Activated naive CD8-positive, alpha-beta T cell treated with anti-CD3 and anti-CD28 coated beads for 36 hours (primary cell): ENCODE data around the gene BCORL1. TPM values are rescaled to one million over a fixed set of nuclear protein-coding genes. Genes with fewer than 3 reads are reported as not detected.

Source experiments
- DNase-seq: peaks from one replicate; pipeline ENCODE4 v3.0.0; 2021
- H3K27ac Mint-ChIP-seq: one replicate; pipeline ENCODE4 v1.8.0; 2022; ENCODE audit warnings: mild to moderate bottlenecking, moderate library complexity, mixed read lengths
- H3K27me3 Mint-ChIP-seq: one replicate; pipeline ENCODE4 v1.8.0; 2022; ENCODE audit warnings: mild to moderate bottlenecking, mixed read lengths
- H3K36me3 Mint-ChIP-seq: one replicate; pipeline ENCODE4 v1.8.0; 2021; ENCODE audit warnings: mild to moderate bottlenecking, mixed read lengths
- H3K4me1 Mint-ChIP-seq: one replicate; pipeline ENCODE4 v1.8.0; 2021; ENCODE audit warnings: mixed read lengths
- H3K4me3 Mint-ChIP-seq: one replicate; pipeline ENCODE4 v1.8.0; 2022; ENCODE audit warnings: mild to moderate bottlenecking, moderate library complexity, mixed read lengths
- H3K9me3 Mint-ChIP-seq: one replicate; pipeline ENCODE4 v1.8.0; 2022; ENCODE audit warnings: mixed read lengths
- total RNA-seq, 2 experiments: library from RNA; stranded (reverse); gene quantifications; one replicate each; pipeline ENCODE4 v1.2.3, GENCODE V29; 2021

Gene BCORL1, protein sequence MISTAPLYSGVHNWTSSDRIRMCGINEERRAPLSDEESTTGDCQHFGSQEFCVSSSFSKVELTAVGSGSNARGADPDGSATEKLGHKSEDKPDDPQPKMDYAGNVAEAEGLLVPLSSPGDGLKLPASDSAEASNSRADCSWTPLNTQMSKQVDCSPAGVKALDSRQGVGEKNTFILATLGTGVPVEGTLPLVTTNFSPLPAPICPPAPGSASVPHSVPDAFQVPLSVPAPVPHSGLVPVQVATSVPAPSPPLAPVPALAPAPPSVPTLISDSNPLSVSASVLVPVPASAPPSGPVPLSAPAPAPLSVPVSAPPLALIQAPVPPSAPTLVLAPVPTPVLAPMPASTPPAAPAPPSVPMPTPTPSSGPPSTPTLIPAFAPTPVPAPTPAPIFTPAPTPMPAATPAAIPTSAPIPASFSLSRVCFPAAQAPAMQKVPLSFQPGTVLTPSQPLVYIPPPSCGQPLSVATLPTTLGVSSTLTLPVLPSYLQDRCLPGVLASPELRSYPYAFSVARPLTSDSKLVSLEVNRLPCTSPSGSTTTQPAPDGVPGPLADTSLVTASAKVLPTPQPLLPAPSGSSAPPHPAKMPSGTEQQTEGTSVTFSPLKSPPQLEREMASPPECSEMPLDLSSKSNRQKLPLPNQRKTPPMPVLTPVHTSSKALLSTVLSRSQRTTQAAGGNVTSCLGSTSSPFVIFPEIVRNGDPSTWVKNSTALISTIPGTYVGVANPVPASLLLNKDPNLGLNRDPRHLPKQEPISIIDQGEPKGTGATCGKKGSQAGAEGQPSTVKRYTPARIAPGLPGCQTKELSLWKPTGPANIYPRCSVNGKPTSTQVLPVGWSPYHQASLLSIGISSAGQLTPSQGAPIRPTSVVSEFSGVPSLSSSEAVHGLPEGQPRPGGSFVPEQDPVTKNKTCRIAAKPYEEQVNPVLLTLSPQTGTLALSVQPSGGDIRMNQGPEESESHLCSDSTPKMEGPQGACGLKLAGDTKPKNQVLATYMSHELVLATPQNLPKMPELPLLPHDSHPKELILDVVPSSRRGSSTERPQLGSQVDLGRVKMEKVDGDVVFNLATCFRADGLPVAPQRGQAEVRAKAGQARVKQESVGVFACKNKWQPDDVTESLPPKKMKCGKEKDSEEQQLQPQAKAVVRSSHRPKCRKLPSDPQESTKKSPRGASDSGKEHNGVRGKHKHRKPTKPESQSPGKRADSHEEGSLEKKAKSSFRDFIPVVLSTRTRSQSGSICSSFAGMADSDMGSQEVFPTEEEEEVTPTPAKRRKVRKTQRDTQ (N-terminal part only)
- 1 to 10 TPM; 6.8 to 7.3 TPM for total RNA-seq

DNA sequence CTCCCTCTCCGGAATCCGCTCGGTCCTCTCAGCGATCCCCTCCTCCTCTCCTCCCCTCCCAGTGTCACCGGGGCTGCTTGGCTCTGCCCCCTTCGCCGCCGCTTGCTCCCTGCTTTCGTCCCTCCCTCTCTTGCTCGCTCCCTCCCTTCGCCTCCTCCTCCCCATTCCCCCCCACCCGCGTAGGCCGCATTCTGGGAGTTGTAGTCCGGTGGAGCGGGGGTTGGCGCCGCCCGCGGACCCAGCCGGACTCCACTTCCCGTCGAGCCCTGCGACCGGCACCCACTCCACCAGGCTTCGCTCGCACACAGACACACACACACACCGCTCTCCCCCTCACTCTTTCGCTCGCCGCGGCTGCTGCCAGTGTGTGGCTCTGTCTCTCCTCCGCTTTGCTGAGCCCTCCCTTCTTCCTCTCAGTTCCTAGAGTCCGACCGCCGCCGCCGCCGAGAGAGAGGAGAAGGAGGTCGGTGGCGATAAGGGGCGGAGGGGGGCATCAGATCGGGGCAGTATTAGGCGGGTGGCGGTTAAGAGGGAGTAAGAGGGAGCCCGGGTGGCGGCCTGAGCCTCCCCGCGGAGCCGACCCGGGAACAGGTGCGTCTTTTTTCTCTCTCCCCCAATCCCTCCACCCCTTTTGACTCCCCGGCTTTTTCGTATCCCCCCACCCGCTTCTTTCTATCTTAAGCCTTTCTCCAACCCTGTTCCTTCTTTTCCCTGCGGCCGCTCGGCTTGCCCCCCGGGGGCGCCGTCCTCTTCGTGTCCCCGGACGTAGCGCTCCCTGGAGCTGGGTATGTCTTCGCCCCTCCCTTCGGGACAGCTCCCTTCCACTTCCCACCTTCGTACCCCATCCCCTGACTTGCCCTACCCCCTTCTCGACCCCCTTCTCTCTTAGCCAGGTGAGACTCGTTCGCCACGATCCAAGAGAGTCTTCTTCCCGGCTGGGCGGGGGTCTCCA is at the start of gene BCORL1:
TSS of gene BCORL1 (plus strand) at position 336 of the 952 bp plus-strand sequence. CDS start 22,597 bp downstream, outside the sequence.
- Mint-ChIP-seq H3K9me3 (no peaks in the 10 kb centered on the region), H3K36me3 (peaks cover 2% of the 10 kb centered on the region), H3K4me3 (no peak within 1 kb of the TSS), H3K27me3 (no peaks in the 10 kb centered on the region), H3K4me1 (peaks cover 14% of the 10 kb centered on the region), H3K27ac (peak within 1 kb of the TSS; percentile 56)
- peak; percentile 87 for DNase-seq

DNA sequence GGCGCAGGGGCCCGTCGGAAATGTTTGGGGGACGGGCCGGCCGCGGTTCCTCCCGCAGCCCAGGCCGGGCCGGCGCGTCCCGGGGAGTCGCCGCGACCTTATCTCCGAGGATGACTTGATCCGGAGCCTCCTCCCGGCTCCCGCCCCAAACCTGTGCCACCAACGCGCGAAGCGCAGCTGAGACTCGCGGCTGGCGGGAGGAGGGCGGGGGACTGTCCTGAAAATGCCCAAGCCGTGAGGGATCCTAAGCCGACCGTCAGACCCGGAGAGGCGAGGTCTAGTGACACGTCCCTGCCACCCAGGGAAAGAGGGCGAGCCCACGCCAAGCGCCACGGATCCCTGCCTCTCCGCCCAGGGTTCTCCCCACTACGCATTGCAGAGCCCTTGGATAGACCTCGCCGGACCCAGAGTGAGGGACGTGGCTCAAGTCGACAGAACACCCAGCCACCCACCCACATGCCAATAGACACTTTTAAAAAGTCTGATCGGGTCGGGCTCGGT is 49.6 kb upstream of the BCORL1 start:
- peak overlapping the region; percentile 43 for H3K4me3 Mint-ChIP-seq
- H3K36me3 Mint-ChIP-seq: peaks cover 3% of the 10 kb centered on the region
- peaks cover 2% of the 10 kb centered on the region for H3K4me1 Mint-ChIP-seq
- H3K9me3 Mint-ChIP-seq: no peaks in the 10 kb centered on the region
- H3K27ac Mint-ChIP-seq: no peak overlapping the region
- H3K27me3 Mint-ChIP-seq: no peaks in the 10 kb centered on the region
- no peak for DNase-seq

DNA sequence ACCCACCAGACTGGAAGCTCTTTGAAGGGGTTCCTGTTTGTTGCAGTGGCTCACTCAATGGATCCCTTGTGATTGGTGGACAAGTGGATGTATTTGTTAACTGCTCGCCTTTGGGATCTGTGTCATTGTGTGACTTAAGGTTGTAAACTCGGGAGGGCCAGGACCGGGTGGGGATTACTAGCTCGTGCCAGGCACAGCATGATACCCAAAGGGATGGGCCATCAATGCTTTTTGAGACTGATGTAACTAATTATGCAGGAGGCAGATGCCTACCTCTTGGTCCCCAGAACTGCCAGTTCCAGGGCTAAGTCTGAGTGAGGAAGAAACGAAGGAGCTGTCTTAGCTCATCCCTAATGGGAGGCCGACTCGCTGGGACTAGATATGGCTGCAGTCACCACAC is 48.7 kb upstream of the BCORL1 start:
- no peak for DNase-seq
- peak overlapping the region; percentile 45 for H3K4me3 Mint-ChIP-seq
- H3K27me3 Mint-ChIP-seq: no peaks in the 10 kb centered on the region
- no peaks in the 10 kb centered on the region for H3K9me3 Mint-ChIP-seq
- H3K4me1 Mint-ChIP-seq: peaks cover 7% of the 10 kb centered on the region
- no peak overlapping the region for H3K27ac Mint-ChIP-seq
- H3K36me3 Mint-ChIP-seq: peaks cover 3% of the 10 kb centered on the region

DNA sequence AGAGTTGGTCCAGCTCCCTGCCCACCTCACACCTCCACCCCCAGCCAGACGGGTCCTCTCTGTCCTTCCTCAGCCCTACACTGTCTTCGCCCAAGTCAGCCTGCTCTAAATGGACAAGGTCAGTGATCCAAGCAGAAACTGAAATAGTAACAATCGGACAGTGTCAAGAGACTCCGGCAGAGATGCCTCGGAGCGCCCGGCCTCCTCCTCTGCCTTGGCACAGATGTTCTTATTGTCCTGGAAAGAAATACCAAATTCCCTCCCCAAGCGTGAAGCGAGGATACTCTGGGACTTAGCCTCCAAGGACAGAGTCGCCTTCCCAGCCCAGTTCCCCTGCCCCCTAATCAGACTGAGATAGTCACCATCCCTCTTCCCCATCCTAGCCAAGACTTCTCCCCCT is 48.0 kb upstream of the BCORL1 start:
- no peak overlapping the region for H3K4me3 Mint-ChIP-seq

DNA sequence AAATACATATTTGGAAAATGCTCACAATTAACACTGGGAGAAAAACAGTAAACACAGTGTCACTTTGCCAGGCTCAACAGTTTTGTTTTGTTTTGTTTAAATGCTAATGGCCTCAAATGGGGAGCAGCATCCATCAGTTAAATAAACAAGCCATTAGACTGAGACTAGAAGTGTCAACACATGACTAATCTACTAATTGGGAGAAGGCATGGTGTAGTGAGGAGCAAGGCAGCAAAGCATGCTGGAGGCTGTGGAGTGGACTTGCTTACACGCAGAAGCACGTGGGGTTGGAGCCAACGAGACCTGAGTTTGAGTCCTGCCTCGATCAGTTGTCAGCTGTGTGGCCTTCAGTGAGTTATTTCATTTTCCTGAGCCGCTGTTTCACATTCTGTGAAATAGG is 47.5 kb upstream of the BCORL1 start:
- no peaks in the 10 kb centered on the region for H3K27me3 Mint-ChIP-seq

More for the DNA sequence above, 48.0 kb upstream of the BCORL1 start:
- H3K27ac Mint-ChIP-seq: no peak overlapping the region
- H3K4me1 Mint-ChIP-seq: peaks cover 7% of the 10 kb centered on the region
- no peaks in the 10 kb centered on the region for H3K9me3 Mint-ChIP-seq
- H3K36me3 Mint-ChIP-seq: no peaks in the 10 kb centered on the region
- H3K27me3 Mint-ChIP-seq: no peaks in the 10 kb centered on the region
- DNase-seq: no peak

DNA sequence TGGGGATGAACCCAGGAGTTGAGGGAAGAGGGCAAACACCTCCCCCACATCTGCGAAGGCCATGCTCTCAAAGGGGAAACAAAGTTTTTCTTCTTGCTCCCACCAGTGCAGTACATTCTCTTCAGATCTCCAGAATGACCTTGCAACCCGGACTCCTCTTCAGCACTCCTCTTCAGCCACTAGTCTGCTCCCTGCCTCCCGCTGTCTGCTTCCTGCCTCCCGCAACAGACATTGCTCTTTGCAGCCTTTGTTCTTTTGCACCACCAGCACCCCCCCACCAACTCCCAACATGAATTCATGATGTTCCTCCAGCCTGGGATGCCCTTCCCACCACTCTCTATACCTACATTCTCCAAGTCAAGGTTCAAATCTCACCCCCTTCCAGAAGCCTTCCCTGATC is 44.4 kb upstream of the BCORL1 start:
- no peak for DNase-seq
- Mint-ChIP-seq H3K4me3 (no peak overlapping the region), H3K9me3 (no peaks in the 10 kb centered on the region), H3K36me3 (no peaks in the 10 kb centered on the region), H3K27me3 (no peaks in the 10 kb centered on the region), H3K27ac (no peak overlapping the region), H3K4me1 (peaks cover 5% of the 10 kb centered on the region)

More for the DNA sequence above, 47.5 kb upstream of the BCORL1 start:
- Mint-ChIP-seq H3K27ac (no peak overlapping the region), H3K36me3 (no peaks in the 10 kb centered on the region), H3K9me3 (no peaks in the 10 kb centered on the region), H3K4me3 (no peak overlapping the region), H3K4me1 (peaks cover 7% of the 10 kb centered on the region)
- no peak for DNase-seq

DNA sequence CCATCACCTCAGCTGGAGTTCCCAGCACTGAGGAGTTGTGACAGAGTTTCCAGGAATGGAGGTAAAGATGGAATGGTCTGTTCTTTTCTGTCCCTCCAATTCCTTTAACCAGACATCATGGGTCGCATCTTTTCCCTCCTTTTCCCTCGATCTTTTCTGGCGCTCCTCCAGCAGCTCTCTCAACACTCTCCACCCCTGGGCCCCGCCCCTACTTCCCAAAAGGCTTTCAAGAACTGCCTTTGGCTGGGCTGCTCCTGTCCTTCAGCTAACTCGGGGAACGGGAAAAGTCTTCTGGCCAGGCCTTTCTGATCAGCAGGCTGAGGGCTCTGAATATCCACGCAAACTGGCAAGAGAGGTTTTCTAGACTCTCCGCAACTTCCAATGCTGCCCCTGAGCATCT is 42.4 kb upstream of the BCORL1 start:
- peaks cover 5% of the 10 kb centered on the region for H3K4me1 Mint-ChIP-seq
- no peak overlapping the region for H3K4me3 Mint-ChIP-seq
- H3K27me3 Mint-ChIP-seq: no peaks in the 10 kb centered on the region

DNA sequence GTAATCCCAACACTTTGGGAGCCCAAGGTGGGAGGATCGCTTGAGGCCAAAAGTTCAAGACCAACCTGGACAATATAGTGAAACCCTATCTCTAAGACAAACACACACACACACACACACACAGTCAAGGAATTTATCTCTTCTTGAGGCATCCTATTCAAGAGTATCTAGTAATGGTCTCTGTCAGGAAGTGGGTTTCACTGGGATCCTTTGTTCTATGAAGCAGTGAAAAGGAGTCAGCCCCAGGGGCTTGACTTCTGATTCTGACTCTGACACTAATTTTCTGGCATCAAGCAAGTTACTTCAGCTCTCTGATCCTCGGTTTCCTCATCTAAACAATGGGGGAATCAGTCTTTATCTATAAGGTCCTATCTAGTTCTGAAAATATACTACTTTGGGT is 41.7 kb upstream of the BCORL1 start:
- Mint-ChIP-seq H3K4me3 (no peak overlapping the region), H3K27ac (no peak overlapping the region), H3K36me3 (no peaks in the 10 kb centered on the region), H3K9me3 (no peaks in the 10 kb centered on the region), H3K4me1 (peaks cover 5% of the 10 kb centered on the region), H3K27me3 (no peaks in the 10 kb centered on the region)
- no peak for DNase-seq

More for the DNA sequence above, 42.4 kb upstream of the BCORL1 start:
- DNase-seq: no peak
- Mint-ChIP-seq H3K27ac (no peak overlapping the region), H3K36me3 (no peaks in the 10 kb centered on the region), H3K9me3 (no peaks in the 10 kb centered on the region)

DNA sequence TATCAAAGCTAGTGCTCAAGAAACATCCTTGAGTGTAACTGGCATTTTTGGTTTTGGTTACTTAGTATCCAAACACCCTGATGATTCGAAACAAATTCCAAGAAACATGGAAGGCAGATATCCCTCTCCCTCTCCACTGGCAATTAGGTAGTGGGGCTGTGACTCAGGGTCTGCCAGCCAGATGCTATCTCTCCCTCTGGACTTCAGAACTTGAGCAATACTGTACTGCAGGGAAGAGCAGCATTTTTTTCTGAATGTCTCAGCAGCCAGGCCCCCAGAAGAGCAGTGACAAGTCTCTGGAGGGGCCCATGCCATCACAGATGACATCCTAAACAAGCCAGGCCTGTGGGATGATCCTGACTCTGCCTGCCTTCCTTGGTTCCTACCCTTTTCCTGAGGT is 37.3 kb upstream of the BCORL1 start:
- Mint-ChIP-seq H3K27me3 (no peaks in the 10 kb centered on the region), H3K27ac (no peak overlapping the region), H3K9me3 (no peaks in the 10 kb centered on the region), H3K4me1 (no peaks in the 10 kb centered on the region), H3K4me3 (no peak overlapping the region), H3K36me3 (no peaks in the 10 kb centered on the region)
- DNase-seq: no peak

DNA sequence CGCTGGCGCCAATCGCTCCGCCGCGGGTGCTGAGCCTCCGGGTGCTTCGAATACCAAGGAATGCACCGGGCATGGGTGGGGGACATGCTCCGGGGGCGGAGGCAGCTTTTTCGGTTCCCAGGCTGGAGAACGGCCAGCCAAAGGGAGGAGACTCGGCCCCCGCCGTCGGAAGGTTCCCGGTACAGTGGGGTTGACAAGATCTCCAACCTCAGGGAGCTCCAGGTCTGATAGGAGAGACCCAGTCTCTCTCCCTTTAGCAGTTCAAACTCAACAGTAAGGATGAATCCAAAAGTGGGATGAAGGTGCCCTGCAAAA is 29.1 kb upstream of the BCORL1 start:
- no peak for DNase-seq
- Mint-ChIP-seq H3K36me3 (no peaks in the 10 kb centered on the region), H3K27ac (no peak overlapping the region), H3K9me3 (no peaks in the 10 kb centered on the region), H3K27me3 (peaks cover 5% of the 10 kb centered on the region), H3K4me3 (no peak overlapping the region), H3K4me1 (peaks cover 8% of the 10 kb centered on the region)

DNA sequence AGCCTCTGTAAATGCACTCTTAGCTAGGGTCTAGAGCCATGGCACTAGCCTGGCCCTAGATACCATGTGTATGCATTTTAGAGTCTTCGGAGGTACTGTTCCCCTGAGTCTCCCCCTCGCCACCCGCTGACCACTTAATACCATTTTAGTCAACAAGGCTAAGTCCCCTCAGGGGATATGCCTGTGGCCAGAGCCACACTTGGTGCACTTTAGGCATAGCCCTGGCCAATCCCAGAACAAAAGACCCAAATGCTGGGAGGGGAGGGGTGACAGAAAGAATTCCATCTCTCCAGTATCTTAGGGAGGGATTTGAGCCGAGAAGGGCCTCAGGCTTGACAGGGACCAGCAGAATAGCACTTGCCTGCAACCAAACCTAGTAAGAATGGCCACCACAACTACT is 28.6 kb upstream of the BCORL1 start:
- peaks cover 8% of the 10 kb centered on the region for H3K4me1 Mint-ChIP-seq

DNA sequence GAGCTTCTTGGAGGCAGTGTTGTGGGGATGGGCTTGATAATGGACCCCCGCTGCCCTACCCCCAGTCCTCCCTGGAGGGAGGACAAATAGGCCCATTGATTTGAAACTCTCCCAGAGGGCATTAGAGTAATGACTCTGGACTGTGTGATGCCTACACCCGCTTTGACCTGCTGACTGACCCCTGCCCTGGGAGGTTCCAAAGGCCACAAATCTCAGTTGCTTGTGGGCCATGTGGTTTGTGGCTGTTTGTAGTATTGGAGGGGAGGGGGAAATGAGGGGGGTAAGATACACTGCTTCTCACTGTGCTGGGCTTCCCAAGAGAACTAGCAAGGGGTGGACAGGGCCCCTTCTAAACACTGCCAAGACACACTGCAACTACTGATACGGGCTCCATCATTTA is 27.6 kb upstream of the BCORL1 start:
- Mint-ChIP-seq H3K36me3 (no peaks in the 10 kb centered on the region), H3K9me3 (no peaks in the 10 kb centered on the region), H3K4me1 (peaks cover 8% of the 10 kb centered on the region), H3K27ac (no peak overlapping the region), H3K4me3 (no peak overlapping the region), H3K27me3 (peaks cover 5% of the 10 kb centered on the region)
- no peak for DNase-seq

More for the DNA sequence above, 28.6 kb upstream of the BCORL1 start:
- Mint-ChIP-seq H3K36me3 (no peaks in the 10 kb centered on the region), H3K27ac (no peak overlapping the region), H3K9me3 (no peaks in the 10 kb centered on the region), H3K4me3 (no peak overlapping the region), H3K27me3 (peaks cover 5% of the 10 kb centered on the region)
- DNase-seq: no peak

DNA sequence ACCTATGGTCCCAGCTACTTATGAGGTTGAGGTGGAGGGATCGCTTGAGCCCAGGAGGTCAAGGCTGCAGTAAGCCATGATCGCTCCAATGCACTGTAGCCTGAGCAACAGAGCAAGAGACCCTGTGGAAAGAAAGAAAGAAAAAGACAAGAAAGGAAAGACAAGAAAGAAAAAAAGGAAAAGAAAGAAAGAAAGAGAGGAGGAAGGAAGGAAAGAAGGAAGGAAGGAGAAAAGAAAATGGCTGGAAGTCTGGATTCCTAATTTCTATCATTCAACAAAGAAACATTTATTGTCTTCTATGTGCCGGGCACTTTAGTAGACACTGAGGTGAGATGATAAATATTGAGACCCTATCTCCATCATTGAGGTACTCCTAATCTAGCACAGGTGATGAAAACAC is 26.8 kb upstream of the BCORL1 start:
- Mint-ChIP-seq H3K4me1 (peaks cover 8% of the 10 kb centered on the region), H3K4me3 (no peak overlapping the region), H3K36me3 (no peaks in the 10 kb centered on the region), H3K27ac (no peak overlapping the region), H3K27me3 (peaks cover 5% of the 10 kb centered on the region), H3K9me3 (no peaks in the 10 kb centered on the region)
- DNase-seq: no peak

DNA sequence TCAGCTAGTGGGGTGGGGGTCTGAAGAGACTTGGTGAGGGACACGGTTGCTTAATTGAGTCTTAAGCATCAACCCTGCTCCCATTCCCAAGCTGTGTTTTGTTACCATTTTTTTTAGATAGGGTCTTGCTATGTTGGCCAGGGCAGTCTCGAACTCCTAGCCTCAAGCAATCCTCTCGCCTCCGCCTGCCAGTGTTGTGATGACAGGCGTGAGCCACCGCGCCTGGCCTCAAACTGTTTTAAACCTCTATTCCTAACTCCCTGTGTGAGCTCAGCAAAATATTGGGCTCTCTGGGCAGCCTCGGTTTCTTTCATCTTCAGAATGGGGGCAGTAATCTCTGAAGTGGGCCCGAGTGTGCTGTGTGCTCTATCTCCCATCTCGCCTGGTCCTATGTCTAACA is 26.3 kb upstream of the BCORL1 start:
- peaks cover 5% of the 10 kb centered on the region for H3K27me3 Mint-ChIP-seq
- H3K27ac Mint-ChIP-seq: no peak overlapping the region
- no peak for DNase-seq
- no peaks in the 10 kb centered on the region for H3K36me3 Mint-ChIP-seq
- no peak overlapping the region for H3K4me3 Mint-ChIP-seq
- H3K4me1 Mint-ChIP-seq: peaks cover 8% of the 10 kb centered on the region
- H3K9me3 Mint-ChIP-seq: no peaks in the 10 kb centered on the region
